Peyer's patch (tissue), 4 donors: ENCODE measurements around the gene ORC1. TPM values are rescaled to one million over a fixed set of nuclear protein-coding genes. Genes with fewer than 3 reads are reported as not detected.
"Not testable (repeated sequence)": the region's sequence is repeated elsewhere in the genome, so short reads cannot be mapped to it uniquely, and the experiment has no call there.

Experiments used
- DNase-seq, 3 donors: peaks; one replicate each; pipeline ENCODE4 v3.0.0-alpha.2; 2017 to 2019
- H3K27ac ChIP-seq, 4 donors: fragments of 200-600 bp; sonication (generic); one replicate each; pipeline ENCODE4 v1.5.1; 2016 to 2019
- H3K27me3 ChIP-seq, 2 donors: fragments of 200-600 bp; sonication (generic); one replicate each; pipeline ENCODE4 v1.5.1; 2019
- H3K36me3 ChIP-seq, 3 donors: fragments of 200-600 bp; sonication (generic); one replicate each; pipeline ENCODE4 v1.5.1; 2016 to 2019
- H3K4me1 ChIP-seq, 4 donors: fragments of 200-600 bp; sonication (generic); one replicate each; pipeline ENCODE4 v1.5.1; 2016 to 2019
- H3K4me3 ChIP-seq, 4 donors: fragments of 200-600 bp; sonication (generic); 1 replicate in 3 of 4; 2 replicates in 1 of 4; pipeline ENCODE4 v1.5.1; 2016 to 2019; ENCODE audit warnings: mild to moderate bottlenecking in 1 of 4
- H3K9me3 ChIP-seq, 4 donors: fragments of 200-600 bp; sonication (generic); one replicate each; pipeline ENCODE4 v1.5.1; 2016 to 2019; ENCODE audit warnings: mild to moderate bottlenecking in 1 of 4
- CTCF ChIP-seq, 6 experiments: fragments of 450-650 bp in 4 of 6; fragments of 200-600 bp in 2 of 6; sonication (generic) in 1 of 6; IDR thresholded peaks; one replicate each; pipeline ENCODE4 v1.5.1; 2017 to 2019; ENCODE audit warnings: antibody characterized with exemption in 6 of 6, mild to moderate bottlenecking in 3 of 6, moderate library complexity in 1 of 6
- POLR2A ChIP-seq, 2 donors: fragments of 450-650 bp; IDR thresholded peaks; one replicate each; pipeline ENCODE4 v1.5.1; 2017; ENCODE audit warnings: antibody characterized with exemption in 2 of 2, mild to moderate bottlenecking in 2 of 2, moderate library complexity in 2 of 2
- total RNA-seq, 4 donors: library from RNA; depleted of rRNA; stranded (reverse); fragments of >200 nt; gene quantifications; one replicate each; pipeline ENCODE4 v1.1.0, GENCODE V29; 2016

ORC1 gene
- total RNA-seq, 4 donors from 2014 or later, result 1.5 to 19.0 (median 3.7) TPM

- DNase-seq, result no peak
- TF ChIP-seq POLR2A (IDR thresholded peaks at IDR 0.05) (no peak), CTCF (IDR thresholded peaks at IDR 0.05) (no peak)
- H3K4me1 ChIP-seq, result peaks cover 0 to 11% (median 0%) of the 10 kb centered on the region in 4 donors
These were observed 4.6 kb downstream of the ORC1 start for GRCh38 chr1:52399629-52400028.

DNA sequence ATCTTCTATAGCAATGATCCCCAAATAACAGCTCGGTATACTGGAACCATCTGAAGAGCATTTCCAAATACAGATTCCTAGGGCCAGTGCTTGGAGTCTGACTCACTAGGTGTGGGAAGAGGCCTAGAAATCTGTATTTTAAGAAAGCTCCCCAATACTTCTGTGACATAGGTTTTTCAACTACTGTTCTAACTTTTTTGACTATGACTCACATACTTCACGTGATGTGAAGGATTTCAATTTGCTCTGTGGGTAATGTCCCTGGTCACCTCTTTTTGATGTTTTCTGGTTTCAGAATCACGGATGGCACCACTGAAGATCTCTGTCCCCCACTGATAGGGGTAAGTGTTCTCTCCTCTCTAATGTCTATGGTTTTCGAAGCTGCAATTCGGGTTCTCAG is 11.0 kb downstream of the ORC1 start:
- Histone ChIP-seq H3K27me3 (no peaks in the 10 kb centered on the region), H3K4me3 (no peak overlapping the region), H3K27ac (no peak overlapping the region), H3K9me3 (no peaks in the 10 kb centered on the region), H3K36me3 (no peaks in the 10 kb centered on the region), H3K4me1 (no peaks in the 10 kb centered on the region)
- TF ChIP-seq CTCF (IDR thresholded peaks at IDR 0.05) (no peak), POLR2A (IDR thresholded peaks at IDR 0.05) (no peak)
- no peak for DNase-seq

More at GRCh38 chr1:52399629-52400028, 4.6 kb downstream of the ORC1 start:
- H3K36me3 ChIP-seq, result no peaks in the 10 kb centered on the region
- no peak overlapping the region for H3K27ac ChIP-seq
- H3K27me3 ChIP-seq, result no peaks in the 10 kb centered on the region
- H3K4me3 ChIP-seq, result no peak overlapping the region
- no peaks in the 10 kb centered on the region for H3K9me3 ChIP-seq

DNA sequence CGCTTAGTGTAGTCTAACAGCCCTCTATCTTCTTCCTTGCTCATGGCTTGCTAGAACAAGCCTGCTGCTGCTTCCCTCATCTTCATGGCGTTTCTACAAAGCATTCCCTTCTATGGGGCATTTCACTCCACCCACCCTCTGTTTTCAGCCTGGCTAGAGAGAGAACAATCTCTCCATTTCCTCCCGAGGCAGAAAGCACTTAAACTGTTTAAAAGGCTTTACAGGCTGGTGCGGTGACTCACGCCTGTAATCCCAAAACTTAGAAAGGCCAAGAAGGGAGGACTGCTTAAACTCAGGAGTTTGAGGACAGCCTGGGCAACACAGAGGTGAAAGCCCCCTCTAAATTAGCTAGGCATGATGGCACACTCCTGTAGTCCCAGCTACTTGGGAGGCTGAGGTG is 17.8 kb downstream of the ORC1 start:
- Histone ChIP-seq H3K4me1 (no peaks in the 10 kb centered on the region), H3K4me3 (no peak overlapping the region), H3K27ac (no peak overlapping the region), H3K36me3 (no peaks in the 10 kb centered on the region), H3K27me3 (no peaks in the 10 kb centered on the region), H3K9me3 (no peaks in the 10 kb centered on the region)
- TF ChIP-seq CTCF (IDR thresholded peaks at IDR 0.05) (no peak), POLR2A (IDR thresholded peaks at IDR 0.05) (no peak)
- DNase-seq, result no peak

- Histone ChIP-seq H3K27ac (no peak overlapping the region), H3K4me3 (no peak overlapping the region), H3K9me3 (no peaks in the 10 kb centered on the region), H3K36me3 (no peaks in the 10 kb centered on the region), H3K27me3 (no peaks in the 10 kb centered on the region), H3K4me1 (no peaks in the 10 kb centered on the region)
- DNase-seq, result no peak
- TF ChIP-seq POLR2A (IDR thresholded peaks at IDR 0.05), result no peak
- no peak for TF ChIP-seq CTCF (IDR thresholded peaks at IDR 0.05)
These were observed 18.8 kb downstream of the ORC1 start for GRCh38 chr1:52385376-52385775.

- H3K4me3 ChIP-seq, H3K27me3 ChIP-seq, H3K36me3 ChIP-seq, H3K9me3 ChIP-seq, H3K27ac ChIP-seq, DNase-seq, H3K4me1 ChIP-seq: not testable (repeated sequence)
These were observed 34.4 kb downstream of the ORC1 start for GRCh38 chr1:52369851-52370250.

GRCh38 chr1:52368383-52369172 is 35.6 kb downstream of the ORC1 start:
- DNase-seq, result peak; percentile 53 to 82 (median 80)
- peak overlapping the region; percentile 44 to 62 (median 53) for H3K4me3 ChIP-seq
- no peaks in the 10 kb centered on the region for H3K36me3 ChIP-seq
- peak overlapping the region in 2 of 4 donors; percentile 27 to 43 for H3K27ac ChIP-seq
- peaks cover 3 to 13% (median 8%) of the 10 kb centered on the region in 4 donors for H3K4me1 ChIP-seq
- TF ChIP-seq CTCF (IDR thresholded peaks at IDR 0.05) (peak in 2 of 6 experiments; percentile 12 to 17), POLR2A (IDR thresholded peaks at IDR 0.05) (no peak)
- H3K9me3 ChIP-seq, result no peaks in the 10 kb centered on the region
- H3K27me3 ChIP-seq, result no peaks in the 10 kb centered on the region
